Iris pigment epithelial cell (primary cell): Measurements from ENCODE around the gene SLC25A27.
A peak's percentile ranks its signal among the peaks of the same experiment; 100 is the strongest.

Experiments
- DNase-seq: peaks from one replicate; pipeline ENCODE4 v3.0.0-alpha.2; 2011; ENCODE audit warnings: low read depth

SLC25A27 gene

DNA sequence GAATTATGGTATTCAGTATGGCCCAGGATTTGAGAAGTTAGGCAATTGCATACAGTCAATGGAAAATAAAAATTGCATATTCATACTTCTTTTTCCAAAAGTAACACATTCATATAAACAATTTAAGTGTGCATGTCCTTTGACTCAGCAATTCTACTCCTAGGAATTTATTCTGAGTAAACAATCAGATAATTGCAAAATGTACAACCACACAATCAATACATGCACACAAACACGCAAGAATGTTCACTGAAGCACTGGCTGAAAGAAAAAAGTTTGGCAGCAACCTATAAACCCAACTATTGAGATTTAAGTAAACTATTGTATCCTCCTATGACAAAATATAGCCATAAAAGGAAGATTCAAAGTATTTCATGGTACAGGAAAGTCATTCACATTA lies 1.8 kb upstream of the SLC25A27 start:
- DNase-seq = peak; percentile 74

DNA sequence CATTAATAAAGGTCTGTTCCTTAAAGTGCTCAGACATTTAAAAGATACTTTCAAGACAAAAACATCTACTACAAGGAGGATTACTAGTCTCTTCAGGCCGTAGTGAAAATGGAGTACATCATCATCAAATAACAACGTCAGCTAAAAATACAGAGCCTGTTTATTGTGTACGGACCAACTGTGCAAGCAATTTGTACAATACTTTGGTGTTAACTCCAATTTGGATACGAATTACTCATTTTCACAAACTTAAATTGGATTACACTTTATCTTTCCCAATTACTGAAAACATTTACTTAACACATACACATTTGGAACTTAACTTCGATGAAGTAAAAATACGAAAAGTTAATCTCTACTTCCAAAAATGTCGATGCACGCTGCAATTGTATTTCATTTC lies 959 bp upstream of the SLC25A27 start:
- DNase-seq = peak; percentile 17

DNA sequence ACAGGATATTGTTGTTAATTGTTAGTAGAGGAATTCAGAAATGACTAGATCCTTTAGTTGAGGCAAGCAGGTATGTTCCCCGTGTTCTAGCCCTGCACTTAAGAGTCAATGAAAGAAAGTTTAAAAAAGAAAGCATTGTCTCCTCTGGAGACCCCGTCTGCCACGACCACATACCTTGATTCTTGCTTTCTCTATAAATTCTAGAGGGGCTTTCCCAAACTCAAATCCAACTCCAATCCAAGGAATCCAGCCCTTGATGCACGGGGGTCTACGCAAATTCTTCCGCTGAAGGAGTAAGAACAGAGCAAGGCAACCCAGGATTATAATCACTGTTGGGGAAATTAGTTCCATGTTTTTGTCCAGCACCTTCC lies 558 bp upstream of the SLC25A27 start:
- DNase-seq = no peak

DNA sequence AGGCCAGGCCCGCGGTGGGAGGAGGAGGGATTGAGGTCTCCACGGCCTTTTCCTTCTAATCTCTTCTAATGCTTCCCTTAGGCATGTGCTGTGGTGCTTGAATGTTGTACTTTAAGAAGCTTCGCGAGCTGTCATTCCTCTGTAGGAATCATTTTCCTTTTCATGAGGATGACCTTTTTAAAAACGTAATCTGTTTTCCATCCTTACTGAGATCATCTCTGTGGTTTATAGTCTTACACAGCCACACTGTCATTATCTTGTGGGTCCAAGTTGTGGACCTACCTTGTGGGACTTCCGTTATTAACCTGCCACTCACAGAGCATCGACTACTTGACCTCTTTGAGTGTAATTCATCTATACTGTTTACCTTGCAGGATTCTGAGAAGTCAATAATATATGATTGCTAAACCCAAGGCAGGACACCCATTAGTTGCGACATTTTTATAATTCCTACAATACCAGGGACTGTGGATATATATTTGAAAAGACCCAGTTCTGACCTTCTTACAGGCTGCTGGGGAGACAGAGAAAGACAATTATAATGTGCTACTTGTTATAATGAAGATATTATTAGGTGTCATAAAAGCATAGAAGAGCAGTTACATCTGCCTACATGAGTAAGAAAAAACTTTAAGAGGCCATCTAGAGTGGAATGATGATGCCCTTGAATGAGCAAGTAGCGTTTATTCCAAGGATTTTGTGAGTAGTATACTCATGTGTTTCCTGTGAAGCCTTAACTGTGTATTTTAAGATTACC lies 842 bp downstream of the SLC25A27 start:
- no peak for DNase-seq

DNA sequence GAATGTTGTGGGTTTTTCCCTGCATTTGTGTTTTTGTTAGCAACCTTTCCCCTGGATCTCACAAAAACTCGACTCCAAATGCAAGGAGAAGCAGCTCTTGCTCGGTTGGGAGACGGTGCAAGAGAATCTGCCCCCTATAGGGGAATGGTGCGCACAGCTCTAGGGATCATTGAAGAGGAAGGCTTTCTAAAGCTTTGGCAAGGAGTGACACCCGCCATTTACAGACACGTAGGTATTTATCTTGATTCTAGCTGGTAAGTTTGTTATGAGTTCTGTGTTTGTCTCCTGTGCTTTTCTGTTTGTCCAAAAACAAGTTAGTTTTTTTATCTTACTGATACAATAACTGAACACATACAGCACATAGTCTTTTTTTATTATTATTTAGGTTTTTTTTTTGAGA lies 3.0 kb downstream of the SLC25A27 start:
- DNase-seq = no peak

DNA sequence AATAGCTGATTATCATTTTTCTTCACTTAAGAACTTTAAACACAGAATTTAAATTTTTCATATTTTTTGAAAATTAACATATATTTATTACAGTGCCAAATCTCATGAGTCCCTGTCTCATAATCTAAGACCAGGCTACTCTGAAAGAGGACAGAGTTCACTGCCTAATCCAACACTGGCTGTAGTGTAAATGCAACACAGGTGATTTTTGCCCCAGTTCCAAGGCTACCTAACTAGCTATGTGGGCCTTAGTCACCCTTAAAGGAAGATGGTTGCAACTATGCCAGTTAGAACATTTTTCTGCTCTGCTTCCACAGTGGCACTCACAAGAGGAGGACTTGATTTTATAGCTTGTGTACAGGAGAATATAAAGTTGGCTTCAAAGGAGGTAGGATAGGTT lies 4.9 kb downstream of the SLC25A27 start:
- DNase-seq = no peak

DNA sequence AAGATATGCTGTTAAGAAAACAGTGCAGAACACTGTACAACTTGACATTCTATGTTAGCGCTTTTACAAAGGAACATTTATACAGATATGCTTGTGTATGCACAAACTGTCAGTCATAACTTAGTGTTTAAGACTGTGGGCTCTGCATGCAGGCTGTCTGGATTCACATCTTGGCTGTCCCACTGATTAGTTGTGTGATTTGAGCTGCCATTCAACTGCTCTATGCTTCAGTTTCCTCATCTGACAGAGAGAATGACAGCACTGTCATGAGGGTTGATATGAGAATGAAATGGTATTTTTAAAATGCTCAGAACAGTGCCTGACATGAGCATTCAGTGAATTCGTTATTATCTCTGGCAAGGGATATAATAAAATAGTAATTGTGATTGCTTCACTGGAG lies 8.7 kb downstream of the SLC25A27 start:
- no peak for DNase-seq

DNA sequence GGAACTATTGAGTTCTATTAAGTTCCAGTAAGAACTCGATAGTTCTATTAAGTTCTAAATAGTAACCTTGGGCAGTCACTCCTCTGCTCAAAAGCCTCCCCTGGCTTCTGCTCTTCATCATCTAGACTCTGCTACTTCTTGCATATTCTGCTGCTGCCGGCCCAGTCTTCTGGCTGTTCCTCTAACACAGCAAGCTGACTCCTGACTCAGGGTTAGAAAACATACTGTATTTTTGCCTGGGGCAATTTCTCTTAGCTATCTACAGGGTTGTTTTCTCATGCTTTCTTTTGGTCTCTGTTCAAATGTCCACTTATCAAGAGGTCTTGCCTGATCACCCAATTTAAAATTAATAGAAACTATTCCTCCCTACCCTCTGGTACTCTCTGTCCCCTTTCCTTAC lies 14.6 kb downstream of the SLC25A27 start:
- no peak for DNase-seq

DNA sequence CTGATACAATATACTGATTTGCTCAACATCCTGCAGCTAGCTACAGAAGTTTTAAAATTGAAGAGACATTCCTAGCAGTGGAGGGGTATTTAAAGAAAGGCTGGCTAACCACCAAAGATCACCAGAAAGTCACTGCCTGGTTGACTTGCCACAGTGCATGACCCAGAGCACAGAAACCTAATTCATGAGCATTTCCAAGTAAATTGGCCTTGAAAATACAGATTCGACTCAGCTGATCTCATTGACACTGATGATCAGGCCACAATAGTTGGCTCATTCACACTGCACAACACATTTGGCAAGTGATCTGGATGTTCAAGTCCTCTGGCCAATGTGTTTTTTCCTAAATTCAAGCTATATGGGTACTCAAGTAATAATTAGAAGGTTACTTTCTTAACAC lies 21.6 kb downstream of the SLC25A27 start:
- DNase-seq = no peak

DNA sequence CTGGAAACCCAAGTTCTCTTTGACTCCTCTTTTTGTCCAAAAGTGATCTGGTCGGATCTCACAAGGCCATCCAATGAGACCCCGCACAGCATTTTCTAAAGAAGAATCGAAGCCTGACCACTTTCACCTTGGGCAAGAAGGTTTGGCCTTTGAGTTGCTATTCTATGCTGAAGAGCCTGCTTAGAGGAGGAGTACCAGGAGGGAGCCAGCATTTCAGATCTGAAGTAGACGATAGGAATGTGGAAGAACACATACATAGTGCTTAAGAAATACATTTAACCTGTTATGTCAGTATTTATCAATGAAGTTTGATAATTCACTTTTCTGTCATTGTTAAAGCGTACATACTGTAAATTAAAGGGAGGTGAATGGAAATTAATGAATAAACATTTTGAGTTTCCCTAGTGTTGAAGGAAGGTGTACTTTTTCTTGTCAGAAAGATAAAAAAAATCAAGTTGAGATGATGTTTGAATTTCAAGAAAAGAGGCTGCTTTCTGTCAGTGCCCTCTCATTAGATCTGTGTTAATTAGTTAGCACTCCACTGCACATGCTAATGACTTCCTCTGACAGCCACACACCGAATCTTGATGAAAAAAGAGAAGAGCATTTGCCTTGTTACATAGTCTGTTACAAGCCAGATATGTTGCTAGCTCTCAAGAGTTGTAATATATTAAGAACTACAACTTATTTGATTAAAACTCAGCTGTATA lies 24.0 kb downstream of the SLC25A27 start:
- no peak for DNase-seq

DNA sequence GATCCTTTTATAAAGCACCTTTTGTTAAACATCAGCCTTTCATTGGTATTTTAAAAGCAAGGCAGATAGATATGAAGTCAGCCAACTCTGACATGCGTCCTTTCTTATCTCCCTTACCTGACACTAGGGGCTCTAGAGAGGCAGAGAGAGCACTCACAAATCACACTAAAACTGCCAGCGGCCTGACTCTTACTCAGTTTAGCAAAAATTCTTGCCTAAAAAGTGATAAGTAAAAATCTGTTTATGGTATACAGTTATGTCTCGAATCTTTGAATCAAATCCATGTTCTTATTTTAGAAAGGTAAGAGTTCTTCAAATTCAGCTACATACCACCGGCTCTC lies 24.5 kb downstream of the SLC25A27 start:
- DNase-seq = peak; percentile 10

DNA sequence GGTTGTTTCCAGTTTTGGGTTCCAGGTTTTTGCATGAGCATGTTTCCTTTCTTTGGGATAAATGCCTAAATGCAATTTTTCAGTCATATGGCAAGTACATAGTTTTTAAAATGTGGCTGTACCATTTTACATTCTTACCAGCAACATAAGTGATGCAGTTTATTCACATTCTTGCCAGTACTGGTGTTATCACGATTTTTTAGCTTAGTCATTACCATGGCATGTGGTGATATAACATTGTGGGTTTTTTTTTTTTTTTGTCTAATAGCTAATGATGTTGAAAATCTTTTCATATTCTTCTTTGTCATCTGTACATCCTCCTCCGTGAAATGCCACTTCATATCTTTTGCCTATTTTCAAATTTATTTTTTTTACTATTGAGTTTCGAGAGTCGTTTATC lies 32.0 kb downstream of the SLC25A27 start:
- DNase-seq = peak; percentile 72

DNA sequence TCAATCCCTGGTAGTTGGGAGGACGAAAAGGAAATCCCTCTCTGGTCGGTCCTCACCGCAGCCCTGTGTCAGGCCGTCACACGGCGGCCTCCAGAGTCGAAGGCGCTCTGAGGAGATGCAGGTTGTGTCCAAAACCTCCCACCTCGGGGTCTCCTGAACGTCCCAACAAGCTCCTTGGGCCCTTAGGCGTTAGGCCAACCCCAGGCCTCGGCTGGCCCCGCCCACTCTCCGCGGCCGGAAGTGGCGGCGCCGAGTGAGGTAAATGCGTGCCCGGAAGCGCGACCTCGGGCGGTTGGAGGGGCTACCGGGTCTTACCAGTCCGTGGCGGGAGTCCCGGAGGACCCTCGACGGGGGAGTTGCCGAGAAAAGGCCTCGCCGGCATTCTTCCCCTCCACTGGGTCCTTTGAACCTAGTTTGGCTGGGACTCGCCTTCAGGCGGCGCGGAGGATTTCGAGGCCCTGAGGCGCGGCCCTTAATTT lies 34.9 kb downstream of the SLC25A27 start, which contains the start of gene TDRD6:
Gene TDRD6 (plus strand): TSS at position 267 of the 479 bp plus-strand sequence. CDS start 244 bp downstream, outside the sequence.
- no peak for DNase-seq

DNA sequence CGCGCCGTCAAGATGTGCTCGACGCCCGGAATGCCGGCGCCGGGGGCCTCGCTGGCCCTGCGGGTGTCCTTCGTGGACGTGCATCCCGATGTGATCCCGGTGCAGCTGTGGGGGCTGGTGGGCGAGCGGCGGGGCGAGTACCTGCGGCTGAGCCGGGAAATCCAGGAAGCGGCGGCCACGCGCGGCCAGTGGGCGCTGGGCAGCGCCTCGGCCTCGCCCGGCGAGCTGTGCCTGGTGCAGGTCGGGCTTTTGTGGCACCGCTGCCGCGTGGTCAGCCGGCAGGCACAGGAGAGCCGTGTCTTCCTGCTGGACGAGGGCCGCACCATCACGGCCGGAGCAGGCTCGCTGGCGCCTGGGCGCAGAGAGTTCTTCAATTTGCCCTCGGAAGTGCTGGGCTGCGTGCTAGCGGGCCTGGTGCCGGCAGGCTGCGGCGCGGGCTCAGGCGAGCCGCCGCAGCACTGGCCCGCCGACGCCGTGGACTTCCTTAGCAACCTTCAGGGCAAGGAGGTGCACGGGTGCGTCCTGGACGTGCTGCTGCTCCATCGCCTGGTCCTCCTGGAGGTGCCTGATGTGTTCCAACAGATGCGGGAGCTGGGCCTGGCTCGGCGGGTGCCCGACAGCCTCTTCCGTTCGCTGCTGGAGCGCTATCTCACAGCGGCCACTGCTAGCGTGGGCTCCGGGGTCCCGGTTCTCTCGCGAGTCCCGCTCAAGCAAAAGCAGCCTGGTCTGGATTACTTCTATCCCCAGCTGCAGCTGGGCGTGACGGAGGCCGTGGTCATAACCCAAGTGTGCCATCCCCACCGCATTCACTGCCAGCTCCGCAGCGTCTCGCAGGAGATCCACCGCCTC lies 35.6 kb downstream of the SLC25A27 start:
- DNase-seq = no peak

DNA sequence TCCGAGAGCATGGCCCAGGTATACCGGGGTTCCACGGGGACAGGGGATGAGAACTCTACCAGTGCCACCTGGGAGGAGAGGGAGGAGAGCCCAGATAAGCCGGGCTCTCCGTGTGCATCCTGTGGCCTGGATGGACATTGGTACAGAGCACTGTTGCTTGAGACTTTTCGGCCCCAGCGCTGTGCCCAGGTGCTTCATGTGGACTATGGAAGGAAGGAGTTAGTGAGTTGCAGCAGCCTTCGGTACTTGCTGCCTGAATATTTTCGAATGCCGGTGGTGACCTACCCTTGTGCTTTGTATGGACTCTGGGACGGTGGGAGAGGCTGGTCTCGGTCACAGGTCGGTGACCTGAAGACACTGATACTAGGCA lies 36.2 kb downstream of the SLC25A27 start:
- no peak for DNase-seq

DNA sequence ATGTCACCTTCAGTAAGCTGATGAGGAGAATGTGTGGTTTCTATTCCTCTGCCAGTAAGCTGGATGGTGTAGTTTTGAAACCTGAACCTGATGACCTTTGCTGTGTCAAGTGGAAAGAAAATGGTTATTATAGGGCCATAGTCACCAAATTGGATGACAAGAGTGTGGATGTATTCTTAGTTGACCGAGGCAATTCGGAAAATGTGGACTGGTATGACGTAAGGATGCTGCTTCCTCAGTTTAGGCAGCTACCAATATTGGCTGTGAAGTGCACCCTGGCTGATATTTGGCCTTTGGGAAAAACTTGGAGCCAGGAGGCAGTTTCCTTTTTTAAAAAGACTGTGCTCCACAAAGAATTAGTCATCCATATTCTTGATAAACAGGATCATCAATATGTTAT lies 36.9 kb downstream of the SLC25A27 start:
- DNase-seq = no peak

DNA sequence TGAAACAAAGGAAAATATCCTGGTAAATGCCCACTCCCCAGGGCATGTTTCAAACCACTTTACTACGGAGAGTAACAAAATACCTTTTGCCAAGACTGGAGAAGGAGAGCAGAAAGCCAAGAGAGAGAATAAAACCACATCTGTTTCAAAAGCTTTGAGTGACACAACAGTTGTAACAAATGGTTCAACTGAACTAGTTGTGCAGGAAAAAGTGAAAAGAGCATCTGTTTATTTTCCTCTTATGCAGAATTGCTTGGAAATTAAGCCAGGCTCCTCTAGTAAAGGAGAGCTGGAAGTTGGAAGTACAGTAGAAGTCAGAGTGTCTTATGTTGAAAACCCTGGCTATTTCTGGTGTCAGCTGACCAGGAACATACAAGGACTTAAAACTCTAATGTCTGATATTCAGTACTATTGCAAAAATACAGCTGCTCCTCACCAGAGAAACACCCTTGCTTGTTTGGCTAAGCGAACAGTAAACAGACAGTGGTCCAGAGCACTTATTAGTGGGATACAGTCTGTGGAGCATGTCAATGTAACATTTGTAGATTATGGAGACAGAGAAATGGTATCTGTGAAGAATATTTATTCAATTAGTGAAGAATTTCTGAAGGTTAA lies 37.5 kb downstream of the SLC25A27 start:
- DNase-seq = no peak

DNA sequence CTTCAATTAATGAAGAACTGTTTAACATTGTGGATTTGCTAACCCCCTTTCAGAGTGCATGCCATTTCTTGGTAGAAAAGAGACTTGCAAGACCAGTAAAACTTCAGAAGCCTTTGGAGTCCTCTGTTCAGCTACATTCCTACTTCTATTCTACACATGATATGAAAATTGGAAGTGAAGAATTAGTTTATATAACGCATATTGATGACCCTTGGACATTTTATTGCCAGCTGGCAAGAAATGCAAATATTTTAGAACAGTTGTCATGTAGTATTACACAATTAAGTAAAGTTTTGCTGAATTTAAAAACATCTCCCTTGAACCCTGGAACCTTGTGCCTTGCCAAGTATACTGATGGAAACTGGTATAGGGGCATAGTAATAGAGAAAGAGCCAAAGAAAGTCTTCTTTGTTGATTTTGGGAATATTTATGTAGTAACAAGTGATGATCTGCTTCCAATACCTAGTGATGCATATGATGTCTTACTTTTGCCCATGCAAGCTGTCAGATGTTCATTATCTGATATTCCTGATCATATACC lies 38.2 kb downstream of the SLC25A27 start:
- no peak for DNase-seq

DNA sequence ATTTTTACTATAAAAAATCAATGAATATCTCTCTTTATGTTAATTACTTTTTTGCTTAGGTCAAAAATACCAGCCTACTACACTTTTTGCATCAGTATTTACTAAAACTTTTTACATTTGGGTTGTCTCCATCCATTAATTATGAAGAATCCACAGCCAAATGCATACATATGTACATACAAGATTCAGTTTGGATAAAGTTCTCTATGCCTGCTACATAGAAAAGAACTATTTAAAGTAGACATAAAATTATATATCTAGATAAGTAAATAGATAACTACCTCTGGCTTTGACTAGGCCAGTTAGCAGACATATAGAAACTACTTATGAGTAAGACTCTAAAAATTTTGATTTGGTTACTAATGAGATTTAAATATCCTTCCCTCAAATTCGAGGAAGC lies 47.2 kb downstream of the SLC25A27 start:
- no peak for DNase-seq

DNA sequence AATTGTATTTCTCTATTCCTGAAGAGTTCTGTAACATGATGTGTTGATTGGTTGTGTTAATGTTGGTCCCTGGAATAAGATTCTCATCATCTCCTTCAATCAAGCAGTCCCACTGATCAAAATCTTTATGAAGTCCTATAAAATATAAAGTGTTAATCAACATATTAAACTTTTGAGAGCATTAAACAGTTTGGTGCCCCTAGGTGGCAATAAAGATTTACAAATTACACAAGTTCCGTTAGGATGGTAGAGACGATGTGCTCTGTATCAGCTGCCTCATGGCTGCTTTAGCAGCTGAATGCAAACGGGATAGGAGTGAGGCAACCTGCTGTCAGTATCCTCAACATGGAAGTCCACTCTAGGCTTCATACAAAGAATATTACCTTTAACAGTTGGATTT lies 51.8 kb downstream of the SLC25A27 start:
- peak; percentile 11 for DNase-seq

DNA sequence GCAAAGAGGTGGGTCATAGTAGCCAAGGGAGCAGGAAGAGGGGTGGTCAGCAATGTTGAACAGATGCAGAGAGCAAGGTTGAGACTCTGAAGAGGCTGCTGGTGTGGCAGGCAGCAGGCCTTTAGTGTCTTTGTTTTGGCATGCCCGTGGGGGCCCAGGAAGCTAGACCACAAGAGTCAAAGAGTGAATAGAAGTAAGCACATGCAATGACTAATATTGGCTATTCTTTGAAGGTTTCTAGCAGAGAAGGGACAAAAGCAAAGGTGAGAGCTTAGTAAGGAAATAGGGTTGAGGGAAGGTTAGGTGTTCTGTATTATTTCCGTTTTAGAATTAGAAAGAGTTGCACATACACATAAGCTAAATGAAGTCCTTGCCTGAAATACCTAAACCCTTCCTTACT lies 53.7 kb downstream of the SLC25A27 start:
- no peak for DNase-seq

DNA sequence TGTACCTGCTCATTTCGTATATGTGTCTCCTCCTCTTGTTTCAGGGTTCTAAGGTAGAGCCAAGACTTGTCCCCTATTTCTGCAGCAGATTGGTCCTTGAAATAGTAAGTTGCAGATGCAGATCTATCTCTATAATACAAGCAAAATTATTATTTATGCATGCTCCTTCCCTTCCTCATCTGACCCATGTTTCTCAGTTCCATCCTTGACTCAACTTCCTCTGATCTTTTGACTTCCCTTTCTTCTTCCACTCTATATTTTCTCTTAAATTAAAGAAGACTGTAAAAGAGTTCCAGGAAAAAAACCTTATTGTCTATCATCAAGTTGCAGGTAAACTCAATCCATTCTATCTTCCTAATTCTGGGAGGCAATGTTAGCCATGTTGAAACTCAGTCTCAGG lies 58.7 kb downstream of the SLC25A27 start:
- DNase-seq = no peak
